Astrocyte of the spinal cord (primary cell): Measurements from ENCODE around the gene NR4A3.
A peak's percentile ranks its signal among the peaks of the same experiment; 100 is the strongest.
"Not testable (repeated sequence)": the region's sequence is repeated elsewhere in the genome, so short reads cannot be mapped to it uniquely, and the experiment has no call there.

ENCODE experiments used
- DNase-seq: peaks from one replicate; pipeline ENCODE4 v3.0.0; 2011; ENCODE audit warnings: low read depth, low spot score
- H3K4me3 ChIP-seq: 2 replicates; pipeline ENCODE4 v1.5.1; 2011; ENCODE audit warnings: low read depth, mild to moderate bottlenecking, low read length, moderate library complexity
- in situ Hi-C: cut with HindIII; loops from 2 replicates; pipeline ENCODE4 v1.10.0; 2017; ENCODE audit warnings: low sequenced_read_pairs
- TF ChIP-seq, protein P1 (sequence below): IDR thresholded peaks from 2 replicates; pipeline ENCODE4 v1.5.1; 2012; ENCODE audit warnings: low read depth, mild to moderate bottlenecking, low read length, inconsistent platforms

Gene NR4A3

DNA sequence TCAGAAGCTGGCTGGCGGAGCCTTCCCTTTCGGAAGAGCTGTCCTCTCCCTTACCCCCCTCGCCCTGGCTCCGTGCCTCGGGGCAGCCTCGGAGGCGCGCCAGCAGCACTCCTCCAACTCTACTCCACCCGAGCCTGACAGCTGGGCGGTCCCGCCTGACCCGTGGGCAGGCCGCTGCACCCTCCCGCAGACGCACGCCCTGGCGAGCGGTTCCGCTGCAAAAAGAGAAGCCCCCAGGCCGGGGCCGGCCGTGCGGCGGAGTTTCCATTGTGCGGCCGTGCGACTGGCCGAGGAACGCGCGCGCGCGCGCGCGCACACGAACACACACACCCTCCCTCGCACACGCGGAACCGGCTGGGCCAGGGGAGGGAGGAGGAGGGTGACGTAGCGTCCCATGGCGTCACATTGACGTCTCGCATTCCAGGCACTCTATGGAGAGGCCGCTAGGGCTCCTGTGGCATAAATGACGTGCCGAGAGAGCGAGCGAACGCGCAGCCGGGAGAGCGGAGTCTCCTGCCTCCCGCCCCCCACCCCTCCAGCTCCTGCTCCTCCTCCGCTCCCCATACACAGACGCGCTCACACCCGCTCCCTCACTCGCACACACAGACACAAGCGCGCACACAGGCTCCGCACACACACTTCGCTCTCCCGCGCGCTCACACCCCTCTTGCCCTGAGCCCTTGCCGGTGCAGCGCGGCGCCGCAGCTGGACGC is at the start of gene NR4A3:
TSS of gene NR4A3 (plus strand) at position 490 of the 713 bp plus-strand sequence. CDS start 6,158 bp downstream, outside the sequence.
- TF ChIP-seq, protein P1, sequence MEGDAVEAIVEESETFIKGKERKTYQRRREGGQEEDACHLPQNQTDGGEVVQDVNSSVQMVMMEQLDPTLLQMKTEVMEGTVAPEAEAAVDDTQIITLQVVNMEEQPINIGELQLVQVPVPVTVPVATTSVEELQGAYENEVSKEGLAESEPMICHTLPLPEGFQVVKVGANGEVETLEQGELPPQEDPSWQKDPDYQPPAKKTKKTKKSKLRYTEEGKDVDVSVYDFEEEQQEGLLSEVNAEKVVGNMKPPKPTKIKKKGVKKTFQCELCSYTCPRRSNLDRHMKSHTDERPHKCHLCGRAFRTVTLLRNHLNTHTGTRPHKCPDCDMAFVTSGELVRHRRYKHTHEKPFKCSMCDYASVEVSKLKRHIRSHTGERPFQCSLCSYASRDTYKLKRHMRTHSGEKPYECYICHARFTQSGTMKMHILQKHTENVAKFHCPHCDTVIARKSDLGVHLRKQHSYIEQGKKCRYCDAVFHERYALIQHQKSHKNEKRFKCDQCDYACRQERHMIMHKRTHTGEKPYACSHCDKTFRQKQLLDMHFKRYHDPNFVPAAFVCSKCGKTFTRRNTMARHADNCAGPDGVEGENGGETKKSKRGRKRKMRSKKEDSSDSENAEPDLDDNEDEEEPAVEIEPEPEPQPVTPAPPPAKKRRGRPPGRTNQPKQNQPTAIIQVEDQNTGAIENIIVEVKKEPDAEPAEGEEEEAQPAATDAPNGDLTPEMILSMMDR: peak; percentile 4
- in situ Hi-C loops: no loop called here
- H3K4me3 ChIP-seq: peak within 1 kb of the TSS; percentile 82
- DNase-seq: peak; percentile 98

DNA sequence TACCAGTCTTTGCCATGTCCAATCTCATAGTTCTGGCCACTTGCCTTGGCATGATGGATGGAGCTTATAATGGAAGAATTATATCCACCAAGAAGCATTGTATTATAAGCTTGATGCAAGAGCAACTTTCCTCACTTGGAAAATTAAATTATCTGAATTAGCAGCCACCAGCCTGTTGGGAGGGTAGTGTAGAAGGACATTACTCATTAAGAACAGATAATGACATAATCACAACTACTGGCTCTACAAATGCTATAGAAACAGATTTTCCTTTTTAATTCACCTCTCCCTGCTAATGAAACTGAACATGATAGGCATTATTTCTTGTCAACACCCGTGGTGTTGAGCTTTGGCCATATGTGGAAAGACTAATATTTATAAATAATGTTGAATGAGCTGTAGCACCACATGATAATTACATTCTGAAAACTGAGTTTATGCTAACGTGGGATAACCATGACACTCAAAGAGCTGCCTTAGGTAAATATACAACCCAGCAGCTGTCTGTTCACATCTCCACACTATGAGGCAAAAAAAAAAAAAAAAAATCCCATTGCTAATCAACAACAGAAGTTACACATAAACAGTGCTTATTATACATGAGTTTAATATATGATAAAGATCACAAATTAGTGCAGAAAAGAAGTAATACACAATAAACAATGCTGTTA is 48.1 kb upstream of the NR4A3 start:
- in situ Hi-C loops: no loop called here
- no peak for DNase-seq
- TF ChIP-seq, protein P1: no peak
- H3K4me3 ChIP-seq: no peak overlapping the region

DNA sequence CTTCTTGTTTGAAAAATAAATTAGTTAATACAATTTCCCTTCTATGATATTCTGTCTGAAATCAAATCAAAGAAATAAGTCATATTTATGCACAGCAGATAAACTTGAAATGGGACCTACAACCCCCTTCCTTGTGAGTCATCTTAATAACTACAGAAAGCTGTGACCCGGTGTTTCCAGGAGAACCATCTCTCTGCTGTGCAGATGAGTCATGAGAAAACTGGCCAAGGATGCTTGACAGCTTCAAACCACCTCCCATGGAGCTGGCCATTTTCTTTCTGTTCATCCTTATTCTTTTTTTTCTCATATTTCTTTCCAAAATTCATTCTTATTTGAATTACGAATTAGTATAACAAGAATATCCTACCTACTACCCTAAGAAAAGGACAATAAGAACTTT is 43.4 kb upstream of the NR4A3 start:
- TF ChIP-seq, protein P1: no peak
- H3K4me3 ChIP-seq: no peak overlapping the region
- in situ Hi-C loops: no loop called here
- DNase-seq: peak; percentile 88

DNA sequence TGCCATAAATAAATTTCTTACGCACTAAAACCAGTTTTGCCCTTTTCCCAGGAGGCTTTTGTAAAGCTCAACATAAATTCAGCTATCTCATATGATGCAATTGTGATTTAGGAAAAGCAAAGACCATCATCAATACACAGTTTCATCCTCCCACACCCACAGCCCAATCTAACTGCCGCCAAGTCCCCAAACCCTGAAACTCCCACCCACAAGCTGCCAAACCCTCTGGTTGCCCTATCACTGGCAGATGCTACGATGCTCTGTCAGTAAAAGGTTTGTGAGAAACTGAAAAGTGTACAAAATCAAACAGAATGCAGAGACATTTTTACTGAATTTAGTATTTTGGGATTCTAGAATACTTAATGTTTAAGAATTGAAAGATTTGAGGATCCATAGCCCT is 42.8 kb upstream of the NR4A3 start:
- DNase-seq: no peak
- H3K4me3 ChIP-seq: no peak overlapping the region
- in situ Hi-C loops: no loop called here
- TF ChIP-seq, protein P1: no peak

DNA sequence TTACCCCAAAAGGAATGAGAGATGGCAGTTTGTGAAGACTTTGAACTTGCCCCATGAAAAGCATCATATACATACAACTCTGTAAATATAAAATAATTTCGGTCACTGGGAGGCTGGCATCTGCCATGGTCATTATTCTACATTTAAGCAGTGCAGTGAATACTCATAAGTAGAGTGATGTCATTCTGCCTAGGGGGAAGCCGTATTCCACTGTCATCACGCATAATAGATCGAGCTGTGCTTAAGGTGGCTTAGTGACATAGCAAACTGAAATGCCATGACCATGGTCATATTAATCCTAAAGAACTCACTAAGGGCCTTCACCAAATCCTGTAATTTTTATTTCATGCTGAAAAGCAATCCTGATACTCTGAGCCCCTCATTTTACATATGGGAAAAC is 42.4 kb upstream of the NR4A3 start:
- no peak overlapping the region for H3K4me3 ChIP-seq
- TF ChIP-seq, protein P1: no peak
- in situ Hi-C loops: no loop called here
- no peak for DNase-seq

DNA sequence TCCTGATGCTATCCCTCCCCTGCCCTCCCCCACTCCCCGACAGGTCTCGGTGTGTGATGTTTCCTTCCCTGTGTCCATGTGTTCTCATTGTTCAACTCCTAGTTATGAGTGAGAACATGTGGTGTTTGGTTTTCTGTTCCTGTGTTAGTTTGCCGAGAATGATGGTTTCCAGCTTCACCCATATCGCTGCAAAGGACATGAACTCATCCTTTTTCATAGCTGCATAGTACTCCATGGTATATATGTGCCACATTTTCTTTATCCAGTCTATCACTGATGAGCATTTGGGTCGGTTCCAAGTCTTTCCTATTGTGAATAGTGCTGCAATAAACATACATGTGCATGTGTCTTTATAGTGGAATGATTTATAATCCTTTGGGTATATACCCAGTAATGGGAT is 39.3 kb upstream of the NR4A3 start:
- DNase-seq, in situ Hi-C loops, H3K4me3 ChIP-seq: not testable (repeated sequence)
